Naive thymus-derived CD4-positive, alpha-beta T cell (primary cell): ENCODE data around the gene ANXA4. TPM values are rescaled to one million over a fixed set of nuclear protein-coding genes. Genes with fewer than 3 reads are reported as not detected.

Source experiments
- ATAC-seq: fragments of 150-1000 bp; cut with Tn5 transposase; 2 replicates; pipeline ENCODE4 v1.10.0; 2021; ENCODE audit warnings: mild to moderate bottlenecking, moderate library complexity
- CTCF ChIA-PET: fragments of 350-600 bp; sonication (Branson Sonifier 250); formaldehyde crosslinking; loops from one replicate; lab custom pipeline; 2021; ENCODE audit warnings: antibody characterized with exemption; lab: Charles Lee
- POLR2A ChIA-PET: fragments of 350-600 bp; sonication (Branson Sonifier 250); formaldehyde crosslinking; loops from one replicate; lab custom pipeline; 2021; ENCODE audit warnings: antibody characterized with exemption, inconsistent platforms; lab: Charles Lee
- DNase-seq, 9 donors: peaks; one replicate each; pipeline versions ENCODE4 v3.0.0 to v3.0.0-alpha.2; 2020 to 2022; ENCODE audit warnings: mixed read lengths in 1 of 9
- H3K27ac ChIP-seq: one replicate; pipeline ENCODE4 v1.7.0; 2013; ENCODE audit warnings: mild to moderate bottlenecking, low read depth, low read length, moderate library complexity
- H3K27me3 ChIP-seq, 2 donors: one replicate each; pipeline ENCODE4 v1.7.0; 2013; ENCODE audit warnings: low read length in 2 of 2, mild to moderate bottlenecking in 2 of 2, moderate library complexity in 2 of 2; ENCODE audit not compliant: control insufficient read depth in 2 of 2, insufficient read depth in 2 of 2
- H3K36me3 ChIP-seq, 3 experiments: 1 replicate in 2 of 3; 2 replicates in 1 of 3; pipeline ENCODE4 v1.7.0; 2013; ENCODE audit warnings: low read length in 3 of 3, mild to moderate bottlenecking in 3 of 3, moderate library complexity in 1 of 3; ENCODE audit not compliant: insufficient read depth in 3 of 3, control insufficient read depth in 2 of 3
- H3K4me1 ChIP-seq, 2 donors: one replicate each; pipeline ENCODE4 v1.7.0; 2013; ENCODE audit warnings: low read length in 2 of 2, mild to moderate bottlenecking in 2 of 2, moderate library complexity in 1 of 2; ENCODE audit not compliant: control insufficient read depth in 2 of 2, insufficient read depth in 2 of 2
- H3K4me3 ChIP-seq: 2 replicates; pipeline ENCODE4 v1.7.0; 2013; ENCODE audit warnings: mild to moderate bottlenecking, low read length
- H3K9me3 ChIP-seq, 3 experiments: 1 replicate in 2 of 3; 2 replicates in 1 of 3; pipeline ENCODE4 v1.7.0; 2013; ENCODE audit warnings: low read length in 3 of 3; ENCODE audit not compliant: control insufficient read depth in 2 of 3
- H3K27ac Mint-ChIP-seq, 9 donors: one replicate each; pipeline ENCODE4 v1.8.0; 2020 to 2022; ENCODE audit warnings: mixed read lengths in 9 of 9, mild to moderate bottlenecking in 8 of 9, moderate library complexity in 5 of 9, inconsistent platforms in 2 of 9
- H3K27me3 Mint-ChIP-seq, 5 donors: one replicate each; pipeline ENCODE4 v1.8.0; 2021 to 2022; ENCODE audit warnings: mixed read lengths in 5 of 5, mild to moderate bottlenecking in 1 of 5
- H3K36me3 Mint-ChIP-seq, 5 donors: one replicate each; pipeline ENCODE4 v1.8.0; 2020 to 2022; ENCODE audit warnings: mixed read lengths in 5 of 5, mild to moderate bottlenecking in 3 of 5, inconsistent platforms in 1 of 5
- H3K4me1 Mint-ChIP-seq, 7 donors: one replicate each; pipeline ENCODE4 v1.8.0; 2020 to 2022; ENCODE audit warnings: mixed read lengths in 7 of 7, mild to moderate bottlenecking in 3 of 7, inconsistent platforms in 1 of 7
- H3K4me3 Mint-ChIP-seq, 10 donors: one replicate each; pipeline ENCODE4 v1.8.0; 2020 to 2022; ENCODE audit warnings: mild to moderate bottlenecking in 10 of 10, mixed read lengths in 10 of 10, moderate library complexity in 6 of 10, inconsistent platforms in 2 of 10
- H3K9me3 Mint-ChIP-seq, 11 donors: one replicate each; pipeline ENCODE4 v1.8.0; 2020 to 2022; ENCODE audit warnings: mixed read lengths in 11 of 11, mild to moderate bottlenecking in 4 of 11, inconsistent platforms in 1 of 11, moderate library complexity in 1 of 11
- intact Hi-C, 2 donors: fragments of 100-400 bp; cut with micrococcal nuclease; formaldehyde crosslinking; loops; one replicate each; pipeline ENCODE4 v1.15.1; 2023
- polyA plus RNA-seq, 2 donors: library from polyadenylated mRNA; unstranded; fragments of 300-500 nt; fragmentation: Illumina TruSeq; gene quantifications; one replicate each; pipeline ENCODE4 v1.2.3, GENCODE V29; 2021
- total RNA-seq, 6 experiments: library from RNA in 5 of 6; stranded (reverse) in 5 of 6; gene quantifications; 1 replicate in 5 of 6; 2 replicates in 1 of 6; pipeline ENCODE4 v1.2.3 and lab custom pipeline; 2021 to 2026

The ANXA4 gene
- total and polyA plus RNA-seq, 7 experiments from 2014 or later: 3.1 to 75.6 (median 11.5) TPM

DNA sequence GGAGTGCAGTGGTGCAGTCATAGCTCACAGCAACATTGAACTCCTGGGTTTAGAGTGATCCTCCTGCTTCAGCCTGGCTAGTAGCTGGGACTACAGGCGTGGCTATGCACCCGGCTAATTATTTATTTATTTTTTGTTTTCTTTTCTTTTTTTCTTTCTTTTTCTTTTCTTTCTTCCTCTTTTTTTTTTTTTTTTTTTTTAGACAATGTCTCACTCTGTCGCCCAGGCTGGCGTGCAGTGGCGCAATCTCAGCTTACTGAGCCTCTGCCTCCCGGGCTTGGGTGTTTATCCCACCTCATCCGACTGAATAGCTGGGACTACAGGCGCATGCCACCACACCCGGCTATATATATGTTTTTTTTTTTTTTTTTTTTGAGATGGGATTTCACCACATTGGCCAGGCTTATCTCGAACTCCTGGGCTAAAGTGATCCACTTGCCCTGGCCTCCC, 1.4 kb upstream of the ANXA4 start:
- no peak overlapping the region for H3K27ac ChIP-seq
- H3K4me1 Mint-ChIP-seq: peaks cover 6 to 35% (median 14%) of the 10 kb centered on the region in 7 donors
- H3K27me3 ChIP-seq: no peaks in the 10 kb centered on the region
- peaks cover 0 to 24% (median 0%) of the 10 kb centered on the region in 5 donors for H3K27me3 Mint-ChIP-seq
- no peak for DNase-seq
- no peak overlapping the region for H3K4me3 ChIP-seq
- no peaks in the 10 kb centered on the region for H3K9me3 ChIP-seq
- no peaks in the 10 kb centered on the region for H3K36me3 ChIP-seq
- intact Hi-C loops: loop anchor here (5.0 to 10.0 kb wide), 2 partner anchors 77 to 504 kb away; partner anchors contain the start of gene TIA1 (in 1 of the 2)
- peaks cover 0 to 2% of the 10 kb centered on the region in 2 donors for H3K4me1 ChIP-seq
- H3K4me3 Mint-ChIP-seq: peak overlapping the region in 9 of 10 donors; percentile 76 to 98 (median 94)
- H3K9me3 Mint-ChIP-seq: no peaks in the 10 kb centered on the region
- H3K36me3 Mint-ChIP-seq: peaks cover 0 to 2% (median 0%) of the 10 kb centered on the region in 5 donors
- ChIA-PET CTCF (interaction anchor here (0.6 kb wide), 1 partner anchor 16 kb away, joined by 3 read pairs; no protein-coding TSS in a partner anchor), POLR2A (no interaction called here)
- no peak for ATAC-seq
- peak overlapping the region in 1 of 9 donors; percentile 76 for H3K27ac Mint-ChIP-seq

DNA sequence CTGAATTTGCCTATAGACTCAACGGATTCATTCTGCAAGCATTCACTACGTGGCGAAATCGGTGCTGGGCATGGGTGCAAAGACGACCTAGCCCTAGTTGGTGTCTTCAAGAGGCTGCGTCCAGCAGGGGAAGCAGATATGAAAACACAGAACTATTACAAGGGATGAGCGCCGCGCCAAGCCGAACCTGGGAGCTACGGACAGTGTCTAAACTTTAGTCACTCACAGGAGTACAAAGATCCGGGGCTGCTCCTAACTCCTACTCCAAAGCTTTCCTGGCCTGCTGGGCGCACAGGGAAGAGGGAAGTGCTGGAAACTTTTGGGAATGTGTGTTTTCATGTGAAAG, 732 bp upstream of the ANXA4 start:
- intact Hi-C loops: loop anchor here (5.0 to 10.0 kb wide), 2 partner anchors 76 to 504 kb away; partner anchors contain the start of gene TIA1 (in 1 of the 2)
- DNase-seq (peak in 2 of 9 donors; percentile 2 to 22), ATAC-seq (peak; percentile 51)
- no peaks in the 10 kb centered on the region for H3K27me3 ChIP-seq
- CTCF ChIA-PET: no interaction called here
- peak overlapping the region in 8 of 9 donors; percentile 67 to 93 (median 86) for H3K27ac Mint-ChIP-seq
- H3K4me1 Mint-ChIP-seq: peaks cover 6 to 35% (median 14%) of the 10 kb centered on the region in 7 donors
- POLR2A ChIA-PET: interaction anchor here (2.0 kb wide), 1 partner anchor 10 kb away, joined by 4 read pairs; no protein-coding TSS in a partner anchor
- H3K4me1 ChIP-seq: peaks cover 0 to 2% of the 10 kb centered on the region in 2 donors
- no peaks in the 10 kb centered on the region for H3K36me3 ChIP-seq
- H3K4me3 Mint-ChIP-seq: peak overlapping the region; percentile 76 to 98 (median 94)
- H3K27ac ChIP-seq: peak overlapping the region; percentile 67
- no peaks in the 10 kb centered on the region for H3K9me3 Mint-ChIP-seq
- peaks cover 0 to 24% (median 0%) of the 10 kb centered on the region in 5 donors for H3K27me3 Mint-ChIP-seq
- peak overlapping the region; percentile 63 for H3K4me3 ChIP-seq
- peaks cover 0 to 2% (median 0%) of the 10 kb centered on the region in 5 donors for H3K36me3 Mint-ChIP-seq
- no peaks in the 10 kb centered on the region for H3K9me3 ChIP-seq

- CTCF ChIA-PET: interaction anchor here (1.0 kb wide), 1 partner anchor 18 kb away, joined by 5 read pairs; no protein-coding TSS in a partner anchor
- peak overlapping the region in 7 of 9 donors; percentile 7 to 93 (median 76) for H3K27ac Mint-ChIP-seq
- H3K27me3 Mint-ChIP-seq: peaks cover 0 to 16% (median 0%) of the 10 kb centered on the region in 5 donors
- H3K4me1 ChIP-seq: peaks cover 0 to 2% of the 10 kb centered on the region in 2 donors
- POLR2A ChIA-PET: interaction anchor here (0.6 to 2.0 kb wide), 3 partner anchors 9 to 98 kb away, joined by 3 to 4 read pairs (median 4); no protein-coding TSS in a partner anchor
- DNase-seq (no peak), ATAC-seq (peak; percentile 34)
- no peaks in the 10 kb centered on the region for H3K9me3 Mint-ChIP-seq
- peaks cover 0 to 5% (median 0%) of the 10 kb centered on the region in 5 donors for H3K36me3 Mint-ChIP-seq
- no peaks in the 10 kb centered on the region for H3K36me3 ChIP-seq
- peaks cover 6 to 42% (median 14%) of the 10 kb centered on the region in 7 donors for H3K4me1 Mint-ChIP-seq
- H3K27ac ChIP-seq: peak overlapping the region; percentile 67
- peak overlapping the region; percentile 63 for H3K4me3 ChIP-seq
- intact Hi-C loops: loop anchor here (1.0 to 10.0 kb wide), 4 partner anchors 32 to 502 kb away; partner anchors contain the start of genes GMCL1 (in 1 of the 2) and TIA1 (in 1 of the 2)
- H3K9me3 ChIP-seq: no peaks in the 10 kb centered on the region
- no peaks in the 10 kb centered on the region for H3K27me3 ChIP-seq
- peak overlapping the region; percentile 76 to 98 (median 92) for H3K4me3 Mint-ChIP-seq
Measured at GRCh38 chr2:69742322-69742952, 503 bp downstream of the ANXA4 start.

DNA sequence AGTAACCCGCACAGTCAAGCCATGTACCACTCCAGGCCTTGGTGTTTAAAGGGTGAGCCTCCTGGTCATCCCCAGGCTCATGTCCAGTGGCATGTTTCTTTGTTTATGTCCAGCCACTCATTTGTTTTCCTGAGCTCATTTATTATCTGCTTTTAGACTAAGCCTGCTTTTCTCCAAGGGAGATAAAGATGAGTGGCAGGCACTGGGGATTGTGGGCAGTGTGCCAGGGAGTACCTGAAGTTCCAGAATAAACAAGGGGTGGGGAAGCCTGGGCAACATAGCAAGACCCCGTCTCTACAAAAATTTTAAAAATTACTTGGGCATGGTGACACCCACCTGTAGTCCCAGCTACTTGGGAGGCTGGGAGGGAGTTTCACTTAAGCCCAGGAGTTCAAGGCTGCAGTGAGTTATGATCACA, 1.9 kb downstream of the ANXA4 start:
- Histone ChIP-seq H3K9me3 (no peaks in the 10 kb centered on the region), H3K4me1 (peaks cover 0 to 2% of the 10 kb centered on the region in 2 donors), H3K27ac (no peak overlapping the region), H3K36me3 (no peaks in the 10 kb centered on the region), H3K4me3 (no peak overlapping the region), H3K27me3 (no peaks in the 10 kb centered on the region)
- POLR2A ChIA-PET: no interaction called here
- CTCF ChIA-PET: interaction anchor here (1.9 kb wide), 1 partner anchor 12 kb away, joined by 6 read pairs; no protein-coding TSS in a partner anchor
- DNase-seq: no peak
- ATAC-seq: no peak
- no peak overlapping the region for H3K27ac Mint-ChIP-seq
- no peaks in the 10 kb centered on the region for H3K9me3 Mint-ChIP-seq
- peaks cover 0 to 7% (median 0%) of the 10 kb centered on the region in 5 donors for H3K36me3 Mint-ChIP-seq
- peaks cover 6 to 42% (median 14%) of the 10 kb centered on the region in 7 donors for H3K4me1 Mint-ChIP-seq
- H3K4me3 Mint-ChIP-seq: no peak overlapping the region
- intact Hi-C loops: loop anchor here (2.0 to 10.0 kb wide), 3 partner anchors 31 to 501 kb away; partner anchors contain the start of gene TIA1 (in 1 of the 2)
- peaks cover 0 to 8% (median 0%) of the 10 kb centered on the region in 5 donors for H3K27me3 Mint-ChIP-seq

- Mint-ChIP-seq H3K27me3 (peaks cover 0 to 7% (median 0%) of the 10 kb centered on the region in 5 donors), H3K4me3 (peak overlapping the region in 1 of 10 donors; percentile 1), H3K9me3 (no peaks in the 10 kb centered on the region), H3K36me3 (peaks cover 0 to 12% (median 0%) of the 10 kb centered on the region in 5 donors), H3K4me1 (peaks cover 6 to 45% (median 14%) of the 10 kb centered on the region in 7 donors), H3K27ac (no peak overlapping the region)
- ChIA-PET CTCF (interaction anchor here (0.9 to 1.9 kb wide), 2 partner anchors 13 to 19 kb away, joined by 4 to 6 read pairs; no protein-coding TSS in a partner anchor), POLR2A (interaction anchor here (0.6 to 1.4 kb wide), 2 partner anchors 11 to 554 kb away, joined by 4 read pairs; no protein-coding TSS in a partner anchor)
- no peaks in the 10 kb centered on the region for H3K36me3 ChIP-seq
- H3K4me1 ChIP-seq: peaks cover 0 to 2% of the 10 kb centered on the region in 2 donors
- no peak overlapping the region for H3K27ac ChIP-seq
- H3K27me3 ChIP-seq: no peaks in the 10 kb centered on the region
- DNase-seq (no peak), ATAC-seq (no peak)
- no peaks in the 10 kb centered on the region for H3K9me3 ChIP-seq
- no peak overlapping the region for H3K4me3 ChIP-seq
- intact Hi-C loops: loop anchor here (5.0 to 10.0 kb wide), 2 partner anchors 73 to 500 kb away; partner anchors contain the start of gene TIA1 (in 1 of the 2)
Measured at GRCh38 chr2:69744456-69744855, 2.5 kb downstream of the ANXA4 start.

DNA sequence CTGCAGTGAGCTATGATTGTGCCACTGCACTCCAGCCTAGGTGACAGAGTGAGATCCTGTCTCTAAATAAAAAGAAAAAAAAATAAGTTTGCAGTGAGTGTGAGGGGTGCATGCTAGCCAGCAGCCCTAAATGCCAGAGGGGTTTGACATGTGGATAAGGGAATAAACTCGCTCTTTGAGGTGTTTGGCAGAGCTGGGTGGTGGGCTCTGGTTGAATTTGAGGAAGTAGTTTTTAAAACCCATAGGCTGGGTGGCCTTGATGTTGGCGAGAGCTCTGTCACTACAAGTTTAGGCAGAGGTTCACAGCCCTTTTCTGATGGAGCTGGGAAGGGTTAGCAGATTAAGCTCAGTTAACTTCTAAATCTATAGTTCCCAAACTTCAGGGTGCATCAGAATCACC, 3.1 kb downstream of the ANXA4 start:
- Mint-ChIP-seq H3K9me3 (no peaks in the 10 kb centered on the region), H3K27ac (peak overlapping the region in 1 of 9 donors; percentile 15)
- intact Hi-C loops: loop anchor here in 1 of 2 donors (10.0 kb wide), 1 partner anchor 500 kb away; the partner anchor contains the start of gene TIA1

More for the DNA sequence above, 3.1 kb downstream of the ANXA4 start:
- Histone ChIP-seq H3K27ac (no peak overlapping the region), H3K36me3 (no peaks in the 10 kb centered on the region), H3K4me1 (peaks cover 0 to 2% of the 10 kb centered on the region in 2 donors), H3K9me3 (no peaks in the 10 kb centered on the region), H3K27me3 (no peaks in the 10 kb centered on the region), H3K4me3 (no peak overlapping the region)
- H3K36me3 Mint-ChIP-seq: peaks cover 0 to 12% (median 0%) of the 10 kb centered on the region in 5 donors
- peaks cover 6 to 46% (median 14%) of the 10 kb centered on the region in 7 donors for H3K4me1 Mint-ChIP-seq
- POLR2A ChIA-PET: interaction anchor here (0.6 to 1.4 kb wide), 2 partner anchors 11 to 553 kb away, joined by 4 read pairs; no protein-coding TSS in a partner anchor
- ATAC-seq (no peak), DNase-seq (no peak)
- H3K27me3 Mint-ChIP-seq: peaks cover 0 to 7% (median 0%) of the 10 kb centered on the region in 5 donors
- CTCF ChIA-PET: interaction anchor here (0.9 to 1.9 kb wide), 2 partner anchors 13 to 20 kb away, joined by 4 to 6 read pairs; no protein-coding TSS in a partner anchor
- H3K4me3 Mint-ChIP-seq: no peak overlapping the region
